Measurements from ENCODE around the gene PCDHA8. TPM values are rescaled to one million over a fixed set of nuclear protein-coding genes. Genes with fewer than 3 reads are reported as not detected.
"Not testable (repeated sequence)": the region's sequence is repeated elsewhere in the genome, so short reads cannot be mapped to it uniquely, and the experiment has no call there.

PCDHA8 gene
- total RNA-seq, 1 donor from 2014 or later = 0.90 TPM

- H3K27ac Mint-ChIP-seq = no peak overlapping the region
- no peak overlapping the region for H3K4me3 Mint-ChIP-seq
Observed at GRCh38 chr5:140808889-140809291, 32.1 kb upstream of the PCDHA8 start.

GRCh38 chr5:140821375-140822280 lies 19.4 kb upstream of the PCDHA8 start, which contains the start of gene PCDHA5:
TSS of gene PCDHA5 (plus strand) at chr5:140821613.
- H3K9me3 Mint-ChIP-seq = peaks cover 26% of the 10 kb centered on the region
- Histone ChIP-seq H3K79me2 (ENCODE audit: low read depth) (no peaks in the 10 kb centered on the region), H2AFZ (replicated peaks) (no peak within 1 kb of the TSS), H3K9me3 (ENCODE audit: low read depth) (no peaks in the 10 kb centered on the region), H3K4me2 (no peak within 1 kb of the TSS), H4K20me1 (ENCODE audit: low read depth) (no peaks in the 10 kb centered on the region), H3K36me3 (no peaks in the 10 kb centered on the region), H3K27me3 (no peaks in the 10 kb centered on the region), H3F3A (ENCODE audit: low read depth) (no peaks in the 10 kb centered on the region), H3K27ac (no peak within 1 kb of the TSS), H3K4me1 (no peaks in the 10 kb centered on the region), H3K4me3 (no peak within 1 kb of the TSS), H3K9ac (no peak within 1 kb of the TSS)
- H3K36me3 Mint-ChIP-seq = peaks cover 31% of the 10 kb centered on the region
- no peak within 1 kb of the TSS for H3K4me3 Mint-ChIP-seq
- H3K4me1 Mint-ChIP-seq = no peaks in the 10 kb centered on the region
- DNase-seq (ENCODE audit: low spot score) = no peak
- TF ChIP-seq CTCF (IDR thresholded peaks at IDR 0.05) = no peak
- TF ChIP-seq EZH2phosphoT487 (IDR thresholded peaks at IDR 0.05) = no peak
- TF ChIP-seq EZH2 (IDR thresholded peaks at IDR 0.05) = no peak
- H3K27me3 Mint-ChIP-seq (ENCODE audit: insufficient read depth, low read depth) = no peaks in the 10 kb centered on the region
- no peak within 1 kb of the TSS for H3K27ac Mint-ChIP-seq

More at GRCh38 chr5:140808889-140809291, 32.1 kb upstream of the PCDHA8 start:
- no peak overlapping the region for H3K4me2 ChIP-seq
- H3K27me3 ChIP-seq = no peaks in the 10 kb centered on the region
- H3K4me1 ChIP-seq = peaks cover 12% of the 10 kb centered on the region
- DNase-seq (ENCODE audit: low spot score) = no peak
- Mint-ChIP-seq H3K27me3 (ENCODE audit: insufficient read depth, low read depth) (peaks cover 4% of the 10 kb centered on the region), H3K36me3 (peaks cover 38% of the 10 kb centered on the region), H3K9me3 (peaks cover 51% of the 10 kb centered on the region), H3K4me1 (peaks cover 13% of the 10 kb centered on the region)
- H3K27ac ChIP-seq = no peak overlapping the region
- H4K20me1 ChIP-seq (ENCODE audit: low read depth) = no peaks in the 10 kb centered on the region
- H3K36me3 ChIP-seq = peaks cover 12% of the 10 kb centered on the region
- H2AFZ ChIP-seq (replicated peaks) = no peak overlapping the region
- H3K9ac ChIP-seq = no peak overlapping the region
- no peak overlapping the region for H3K4me3 ChIP-seq
- no peaks in the 10 kb centered on the region for H3K9me3 ChIP-seq (ENCODE audit: low read depth)
- TF ChIP-seq EZH2phosphoT487 (IDR thresholded peaks at IDR 0.05) (no peak), EZH2 (IDR thresholded peaks at IDR 0.05) (no peak), CTCF (IDR thresholded peaks at IDR 0.05) (no peak)
- no peaks in the 10 kb centered on the region for H3F3A ChIP-seq (ENCODE audit: low read depth)
- H3K79me2 ChIP-seq (ENCODE audit: low read depth) = peaks cover 4% of the 10 kb centered on the region

GRCh38 chr5:140822281-140822629 lies 18.7 kb upstream of the PCDHA8 start:
- H3K4me1 Mint-ChIP-seq = no peaks in the 10 kb centered on the region
- peaks cover 33% of the 10 kb centered on the region for H3K36me3 Mint-ChIP-seq
- Histone ChIP-seq H3K4me3 (no peak overlapping the region), H3K27me3 (no peaks in the 10 kb centered on the region), H3K79me2 (ENCODE audit: low read depth) (no peaks in the 10 kb centered on the region), H4K20me1 (ENCODE audit: low read depth) (no peaks in the 10 kb centered on the region), H3K4me2 (no peak overlapping the region), H3K27ac (no peak overlapping the region), H3K36me3 (no peaks in the 10 kb centered on the region), H3K9me3 (ENCODE audit: low read depth) (no peaks in the 10 kb centered on the region), H3K4me1 (no peaks in the 10 kb centered on the region), H2AFZ (replicated peaks) (no peak overlapping the region), H3K9ac (no peak overlapping the region), H3F3A (ENCODE audit: low read depth) (no peaks in the 10 kb centered on the region)
- peaks cover 29% of the 10 kb centered on the region for H3K9me3 Mint-ChIP-seq
- H3K27me3 Mint-ChIP-seq (ENCODE audit: insufficient read depth, low read depth) = no peaks in the 10 kb centered on the region
- no peak overlapping the region for H3K27ac Mint-ChIP-seq
- TF ChIP-seq EZH2 (IDR thresholded peaks at IDR 0.05) (no peak), CTCF (IDR thresholded peaks at IDR 0.05) (no peak), EZH2phosphoT487 (IDR thresholded peaks at IDR 0.05) (no peak)
- H3K4me3 Mint-ChIP-seq = no peak overlapping the region
- DNase-seq (ENCODE audit: low spot score) = no peak

GRCh38 chr5:140822969-140823368 lies 18.0 kb upstream of the PCDHA8 start:
- H3K27me3 Mint-ChIP-seq (ENCODE audit: insufficient read depth, low read depth); H3K4me3 Mint-ChIP-seq; H3K4me1 ChIP-seq; H3F3A ChIP-seq (ENCODE audit: low read depth); H3K27me3 ChIP-seq; H3K9ac ChIP-seq; H3K9me3 ChIP-seq (ENCODE audit: low read depth); H3K4me1 Mint-ChIP-seq; DNase-seq (ENCODE audit: low spot score); H4K20me1 ChIP-seq (ENCODE audit: low read depth); H3K4me2 ChIP-seq; H2AFZ ChIP-seq (replicated peaks); H3K27ac ChIP-seq; H3K79me2 ChIP-seq (ENCODE audit: low read depth); H3K36me3 ChIP-seq; H3K4me3 ChIP-seq; H3K27ac Mint-ChIP-seq: not testable (repeated sequence)
- peaks cover 30% of the 10 kb centered on the region for H3K9me3 Mint-ChIP-seq
- peaks cover 31% of the 10 kb centered on the region for H3K36me3 Mint-ChIP-seq
